Dendritic cell treated with granulocyte-macrophage colony-stimulating factor and Interleukin-4, amounts not matched to agents 40 ng/mL and 50 ng/mL, for 4 days (primary cell): Measurements from ENCODE around the gene MMP24.
"Not testable (repeated sequence)": the region's sequence is repeated elsewhere in the genome, so short reads cannot be mapped to it uniquely, and the experiment has no call there.

ENCODE experiments used
- H3K27ac Mint-ChIP-seq: one replicate; pipeline ENCODE4 v1.8.0; 2022; ENCODE audit warnings: mild to moderate bottlenecking, mixed read lengths
- H3K27me3 Mint-ChIP-seq: one replicate; pipeline ENCODE4 v1.8.0; 2022; ENCODE audit warnings: mild to moderate bottlenecking, mixed read lengths
- H3K36me3 Mint-ChIP-seq: one replicate; pipeline ENCODE4 v1.8.0; 2022; ENCODE audit warnings: low read depth, mixed read lengths
- H3K4me1 Mint-ChIP-seq: one replicate; pipeline ENCODE4 v1.8.0; 2022; ENCODE audit warnings: low read depth, mixed read lengths
- H3K4me3 Mint-ChIP-seq: one replicate; pipeline ENCODE4 v1.8.0; 2022; ENCODE audit warnings: mild to moderate bottlenecking, moderate library complexity, mixed read lengths
- H3K9me3 Mint-ChIP-seq: one replicate; pipeline ENCODE4 v1.8.0; 2022; ENCODE audit warnings: mixed read lengths
- intact Hi-C: fragments of 100-400 bp; cut with micrococcal nuclease; formaldehyde crosslinking; loops from one replicate; pipeline ENCODE4 v1.15.0; 2022

MMP24 gene

GRCh38 chr20:35226126-35226883 is at the start of gene MMP24:
TSS of gene MMP24 (plus strand) at chr20:35226690. CDS start at chr20:35226739, 49 bp downstream.
- peak within 1 kb of the TSS; percentile 35 for H3K27ac Mint-ChIP-seq

GRCh38 chr20:35179292-35180212 is 46.9 kb upstream of the MMP24 start:
- no peaks in the 10 kb centered on the region for H3K27me3 Mint-ChIP-seq
- no peak overlapping the region for H3K4me3 Mint-ChIP-seq
- intact Hi-C loops: no loop called here
- H3K36me3 Mint-ChIP-seq: peaks cover 6% of the 10 kb centered on the region
- H3K9me3 Mint-ChIP-seq: no peaks in the 10 kb centered on the region
- no peak overlapping the region for H3K27ac Mint-ChIP-seq
- H3K4me1 Mint-ChIP-seq: no peaks in the 10 kb centered on the region

More at GRCh38 chr20:35226126-35226883, at the start of gene MMP24:
- intact Hi-C loops: no loop called here
- peaks cover 49% of the 10 kb centered on the region for H3K27me3 Mint-ChIP-seq
- H3K4me1 Mint-ChIP-seq: peaks cover 19% of the 10 kb centered on the region
- H3K9me3 Mint-ChIP-seq: no peaks in the 10 kb centered on the region
- H3K4me3 Mint-ChIP-seq: peak within 1 kb of the TSS; percentile 61
- H3K36me3 Mint-ChIP-seq: peaks cover 17% of the 10 kb centered on the region

- no peaks in the 10 kb centered on the region for H3K27me3 Mint-ChIP-seq
- no peak overlapping the region for H3K4me3 Mint-ChIP-seq
- H3K36me3 Mint-ChIP-seq: peaks cover 6% of the 10 kb centered on the region
- no peak overlapping the region for H3K27ac Mint-ChIP-seq
- intact Hi-C loops: no loop called here
- H3K4me1 Mint-ChIP-seq: no peaks in the 10 kb centered on the region
- no peaks in the 10 kb centered on the region for H3K9me3 Mint-ChIP-seq
Measured at GRCh38 chr20:35180266-35180665, 46.2 kb upstream of the MMP24 start.

GRCh38 chr20:35181731-35182130 is 44.8 kb upstream of the MMP24 start:
- H3K4me3 Mint-ChIP-seq: no peak overlapping the region
- H3K4me1 Mint-ChIP-seq: no peaks in the 10 kb centered on the region
- no peak overlapping the region for H3K27ac Mint-ChIP-seq
- H3K27me3 Mint-ChIP-seq: no peaks in the 10 kb centered on the region
- intact Hi-C loops: no loop called here
- no peaks in the 10 kb centered on the region for H3K36me3 Mint-ChIP-seq
- no peaks in the 10 kb centered on the region for H3K9me3 Mint-ChIP-seq

- H3K36me3 Mint-ChIP-seq, H3K27ac Mint-ChIP-seq, H3K27me3 Mint-ChIP-seq, intact Hi-C loops, H3K9me3 Mint-ChIP-seq, H3K4me1 Mint-ChIP-seq, H3K4me3 Mint-ChIP-seq: not testable (repeated sequence)
Measured at GRCh38 chr20:35186691-35187289, 39.7 kb upstream of the MMP24 start.

- H3K27ac Mint-ChIP-seq: no peak overlapping the region
Measured at GRCh38 chr20:35187584-35188190, 38.8 kb upstream of the MMP24 start.

GRCh38 chr20:35189223-35189622 is 37.3 kb upstream of the MMP24 start:
- H3K4me1 Mint-ChIP-seq, H3K27ac Mint-ChIP-seq, H3K36me3 Mint-ChIP-seq, H3K4me3 Mint-ChIP-seq, H3K27me3 Mint-ChIP-seq, intact Hi-C loops, H3K9me3 Mint-ChIP-seq: not testable (repeated sequence)

More at GRCh38 chr20:35187584-35188190, 38.8 kb upstream of the MMP24 start:
- Mint-ChIP-seq H3K4me3 (no peak overlapping the region), H3K4me1 (no peaks in the 10 kb centered on the region), H3K36me3 (peaks cover 5% of the 10 kb centered on the region), H3K27me3 (no peaks in the 10 kb centered on the region), H3K9me3 (no peaks in the 10 kb centered on the region)
- intact Hi-C loops: no loop called here

GRCh38 chr20:35190556-35190955 is 35.9 kb upstream of the MMP24 start:
- Mint-ChIP-seq H3K9me3 (no peaks in the 10 kb centered on the region), H3K36me3 (peaks cover 5% of the 10 kb centered on the region), H3K27ac (no peak overlapping the region), H3K27me3 (no peaks in the 10 kb centered on the region), H3K4me3 (no peak overlapping the region), H3K4me1 (no peaks in the 10 kb centered on the region)
- intact Hi-C loops: no loop called here

GRCh38 chr20:35191419-35192117 is 34.9 kb upstream of the MMP24 start:
- Mint-ChIP-seq H3K36me3 (peaks cover 5% of the 10 kb centered on the region), H3K4me3 (no peak overlapping the region)

GRCh38 chr20:35192118-35192872 is 34.2 kb upstream of the MMP24 start:
- peaks cover 14% of the 10 kb centered on the region for H3K9me3 Mint-ChIP-seq
- no peaks in the 10 kb centered on the region for H3K4me1 Mint-ChIP-seq
- H3K4me3 Mint-ChIP-seq: no peak overlapping the region
- no peak overlapping the region for H3K27ac Mint-ChIP-seq
- H3K27me3 Mint-ChIP-seq: no peaks in the 10 kb centered on the region
- peaks cover 11% of the 10 kb centered on the region for H3K36me3 Mint-ChIP-seq
- intact Hi-C loops: no loop called here

More at GRCh38 chr20:35191419-35192117, 34.9 kb upstream of the MMP24 start:
- Mint-ChIP-seq H3K9me3 (peaks cover 7% of the 10 kb centered on the region), H3K27ac (no peak overlapping the region), H3K27me3 (no peaks in the 10 kb centered on the region), H3K4me1 (no peaks in the 10 kb centered on the region)
- intact Hi-C loops: no loop called here

GRCh38 chr20:35193031-35193791 is 33.3 kb upstream of the MMP24 start:
- H3K4me3 Mint-ChIP-seq, H3K4me1 Mint-ChIP-seq, H3K27me3 Mint-ChIP-seq, intact Hi-C loops, H3K27ac Mint-ChIP-seq: not testable (repeated sequence)
- Mint-ChIP-seq H3K36me3 (peaks cover 14% of the 10 kb centered on the region), H3K9me3 (peaks cover 19% of the 10 kb centered on the region)

- Mint-ChIP-seq H3K4me3 (no peak overlapping the region), H3K27me3 (no peaks in the 10 kb centered on the region), H3K9me3 (peaks cover 35% of the 10 kb centered on the region), H3K36me3 (peaks cover 17% of the 10 kb centered on the region), H3K4me1 (no peaks in the 10 kb centered on the region), H3K27ac (no peak overlapping the region)
- intact Hi-C loops: no loop called here
Measured at GRCh38 chr20:35196313-35196712, 30.2 kb upstream of the MMP24 start.
